Measurements from ENCODE around the gene ERG. TPM values are rescaled to one million over a fixed set of nuclear protein-coding genes. Genes with fewer than 3 reads are reported as not detected.

Gene ERG
- total RNA-seq, 1 experiment from 2014 or later: not detected

DNA sequence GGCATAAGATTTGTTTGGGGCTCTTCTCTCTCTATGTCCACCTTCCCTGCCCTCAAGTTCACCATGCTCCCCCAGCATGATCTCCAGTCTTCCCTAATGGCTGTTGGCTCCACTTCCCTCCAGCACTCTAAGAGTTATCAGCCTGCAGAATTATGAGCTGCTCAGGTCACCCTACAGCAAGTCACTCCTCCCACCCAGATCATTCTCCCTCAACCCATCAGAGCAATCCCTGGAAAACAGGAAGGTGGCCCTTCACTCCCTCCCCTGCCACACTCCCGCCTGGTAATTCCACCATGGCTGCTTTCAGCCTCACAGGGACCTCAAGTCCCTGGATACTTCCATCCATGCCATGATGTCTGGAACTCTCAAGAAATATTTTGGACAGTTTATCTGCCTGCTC is 137.0 kb downstream of the ERG start:
- Histone ChIP-seq H3K4me2 (ENCODE audit: low read length) (no peak overlapping the region), H2AFZ (ENCODE audit: low read length) (no peak overlapping the region), H3F3A (ENCODE audit: low read length, unreplicated experiment) (no peaks in the 10 kb centered on the region), H4K20me1 (ENCODE audit: low read length) (no peaks in the 10 kb centered on the region), H3K27me3 (ENCODE audit: low read length) (0 out of 2 replicates have a peak, but pooled peaks cover 3% of the 10 kb centered on the region), H3K27ac (ENCODE audit: low read length) (no peak overlapping the region), H3K9ac (ENCODE audit: low read length) (no peak overlapping the region), H3K36me3 (ENCODE audit: low read depth, low read length) (no peaks in the 10 kb centered on the region), H3K79me2 (ENCODE audit: low read length) (no peaks in the 10 kb centered on the region), H3K4me1 (ENCODE audit: insufficient read depth, low read length) (no peaks in the 10 kb centered on the region), H3K4me3 (ENCODE audit: low read length) (no peak overlapping the region), H3K9me3 (ENCODE audit: low read length) (no peaks in the 10 kb centered on the region), H3K9me2 (replicated peaks; ENCODE audit: low read length) (no peaks in the 10 kb centered on the region)
- ChIA-PET CTCF (no interaction called here), POLR2A (ENCODE audit: unreplicated experiment) (no interaction called here)
- intact Hi-C loops (cut with micrococcal nuclease): no loop called here
- no TSS peak for BruUV-seq (replicated peaks)
- TF ChIP-seq, protein P1, sequence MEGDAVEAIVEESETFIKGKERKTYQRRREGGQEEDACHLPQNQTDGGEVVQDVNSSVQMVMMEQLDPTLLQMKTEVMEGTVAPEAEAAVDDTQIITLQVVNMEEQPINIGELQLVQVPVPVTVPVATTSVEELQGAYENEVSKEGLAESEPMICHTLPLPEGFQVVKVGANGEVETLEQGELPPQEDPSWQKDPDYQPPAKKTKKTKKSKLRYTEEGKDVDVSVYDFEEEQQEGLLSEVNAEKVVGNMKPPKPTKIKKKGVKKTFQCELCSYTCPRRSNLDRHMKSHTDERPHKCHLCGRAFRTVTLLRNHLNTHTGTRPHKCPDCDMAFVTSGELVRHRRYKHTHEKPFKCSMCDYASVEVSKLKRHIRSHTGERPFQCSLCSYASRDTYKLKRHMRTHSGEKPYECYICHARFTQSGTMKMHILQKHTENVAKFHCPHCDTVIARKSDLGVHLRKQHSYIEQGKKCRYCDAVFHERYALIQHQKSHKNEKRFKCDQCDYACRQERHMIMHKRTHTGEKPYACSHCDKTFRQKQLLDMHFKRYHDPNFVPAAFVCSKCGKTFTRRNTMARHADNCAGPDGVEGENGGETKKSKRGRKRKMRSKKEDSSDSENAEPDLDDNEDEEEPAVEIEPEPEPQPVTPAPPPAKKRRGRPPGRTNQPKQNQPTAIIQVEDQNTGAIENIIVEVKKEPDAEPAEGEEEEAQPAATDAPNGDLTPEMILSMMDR (conservative IDR thresholded peaks at IDR 0.05; ENCODE audit: low read depth, low read length): no peak
- TF ChIP-seq EZH2 (IDR thresholded peaks at IDR 0.05; ENCODE audit: low read length, unreplicated experiment) (no peak), EZH2phosphoT487 (IDR thresholded peaks at IDR 0.05; ENCODE audit: borderline replicate concordance, low read length) (no peak)
- ATAC-seq (no peak), DNase-seq (no peak)

DNA sequence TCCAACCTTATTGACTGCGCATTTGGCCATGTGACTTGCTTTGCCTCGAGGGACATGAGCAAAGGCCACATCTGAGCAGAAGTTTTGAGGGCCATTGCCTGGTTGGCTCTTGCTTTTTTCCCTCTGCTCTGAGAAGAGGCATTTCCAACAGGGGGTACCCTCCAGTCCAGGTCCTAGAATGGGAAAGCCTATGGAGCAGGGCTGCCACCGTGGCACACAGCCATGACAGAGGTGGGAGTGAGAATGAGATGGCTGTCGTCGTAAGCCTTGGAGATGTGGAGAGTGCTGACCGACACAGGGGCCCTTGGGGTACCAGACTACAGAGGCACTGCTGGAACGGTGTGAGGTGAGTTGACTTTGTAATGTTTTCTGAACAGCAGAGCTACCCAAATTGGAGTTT is 138.4 kb downstream of the ERG start:
- Histone ChIP-seq H3K9ac (ENCODE audit: low read length) (no peak overlapping the region), H4K20me1 (ENCODE audit: low read length) (no peaks in the 10 kb centered on the region), H3K9me2 (replicated peaks; ENCODE audit: low read length) (no peaks in the 10 kb centered on the region), H3K36me3 (ENCODE audit: low read depth, low read length) (no peaks in the 10 kb centered on the region), H2AFZ (ENCODE audit: low read length) (no peak overlapping the region), H3K27ac (ENCODE audit: low read length) (no peak overlapping the region), H3F3A (ENCODE audit: low read length, unreplicated experiment) (no peaks in the 10 kb centered on the region), H3K4me2 (ENCODE audit: low read length) (no peak overlapping the region), H3K79me2 (ENCODE audit: low read length) (no peaks in the 10 kb centered on the region), H3K4me1 (ENCODE audit: insufficient read depth, low read length) (no peaks in the 10 kb centered on the region), H3K4me3 (ENCODE audit: low read length) (no peak overlapping the region), H3K27me3 (ENCODE audit: low read length) (0 out of 2 replicates have a peak, but pooled peaks cover 3% of the 10 kb centered on the region), H3K9me3 (ENCODE audit: low read length) (no peaks in the 10 kb centered on the region)
- ATAC-seq (no peak), DNase-seq (no peak)
- BruUV-seq (replicated peaks): no TSS peak
- intact Hi-C loops (cut with micrococcal nuclease): loop anchor here (5.0 kb wide), 1 partner anchor 603 kb away; no protein-coding TSS in a partner anchor
- ChIA-PET POLR2A (ENCODE audit: unreplicated experiment) (no interaction called here), CTCF (no interaction called here)
- TF ChIP-seq EZH2 (IDR thresholded peaks at IDR 0.05; ENCODE audit: low read length, unreplicated experiment): no peak
- no peak for TF ChIP-seq EZH2phosphoT487 (IDR thresholded peaks at IDR 0.05; ENCODE audit: borderline replicate concordance, low read length)
- TF ChIP-seq, protein P1 (conservative IDR thresholded peaks at IDR 0.05; ENCODE audit: low read depth, low read length): no peak

DNA sequence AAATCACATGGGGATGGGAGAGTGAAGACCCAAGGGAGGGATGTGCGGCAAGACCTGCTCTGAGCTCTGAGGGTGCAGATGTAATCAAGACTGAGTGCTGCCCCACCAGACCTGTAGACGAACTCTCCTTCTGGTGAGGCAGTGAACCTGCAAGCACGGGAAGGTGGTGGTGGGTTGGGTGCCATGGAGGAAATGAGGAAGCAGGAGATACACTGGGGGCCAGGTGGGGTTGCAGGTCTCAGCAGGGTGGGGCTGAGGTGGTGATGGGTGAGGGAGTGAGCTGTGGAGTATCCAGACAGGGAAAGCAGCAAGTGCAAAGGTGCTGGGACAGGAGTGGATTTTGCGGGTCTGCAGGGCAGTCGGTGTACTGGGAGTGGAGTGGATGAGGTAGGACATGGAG is 139.2 kb downstream of the ERG start:
- intact Hi-C loops (cut with micrococcal nuclease): loop anchor here (5.0 kb wide), 1 partner anchor 602 kb away; no protein-coding TSS in a partner anchor
- H3K36me3 ChIP-seq (ENCODE audit: low read depth, low read length): no peaks in the 10 kb centered on the region
- no peak overlapping the region for H2AFZ ChIP-seq (ENCODE audit: low read length)
- BruUV-seq (replicated peaks): no TSS peak
- H3K27ac ChIP-seq (ENCODE audit: low read length): no peak overlapping the region
- no peaks in the 10 kb centered on the region for H3F3A ChIP-seq (ENCODE audit: low read length, unreplicated experiment)
- H4K20me1 ChIP-seq (ENCODE audit: low read length): no peaks in the 10 kb centered on the region
- ChIA-PET CTCF (no interaction called here), POLR2A (ENCODE audit: unreplicated experiment) (no interaction called here)
- H3K79me2 ChIP-seq (ENCODE audit: low read length): no peaks in the 10 kb centered on the region
- no peak overlapping the region for H3K4me3 ChIP-seq (ENCODE audit: low read length)
- H3K4me2 ChIP-seq (ENCODE audit: low read length): no peak overlapping the region
- no peak for ATAC-seq
- H3K4me1 ChIP-seq (ENCODE audit: insufficient read depth, low read length): no peaks in the 10 kb centered on the region
- H3K9me3 ChIP-seq (ENCODE audit: low read length): no peaks in the 10 kb centered on the region
- 0 out of 2 replicates have a peak, but pooled peaks cover 3% of the 10 kb centered on the region for H3K27me3 ChIP-seq (ENCODE audit: low read length)
- TF ChIP-seq, protein P1 (conservative IDR thresholded peaks at IDR 0.05; ENCODE audit: low read depth, low read length): no peak
- no peak for TF ChIP-seq EZH2phosphoT487 (IDR thresholded peaks at IDR 0.05; ENCODE audit: borderline replicate concordance, low read length)
- no peak for TF ChIP-seq EZH2 (IDR thresholded peaks at IDR 0.05; ENCODE audit: low read length, unreplicated experiment)
- H3K9me2 ChIP-seq (replicated peaks; ENCODE audit: low read length): no peaks in the 10 kb centered on the region
- H3K9ac ChIP-seq (ENCODE audit: low read length): no peak overlapping the region
- DNase-seq: no peak
